Purkinje cell (primary cell): ENCODE data around the gene NBEAL1. TPM values are rescaled to one million over a fixed set of nuclear protein-coding genes. Genes with fewer than 3 reads are reported as not detected.

ENCODE experiments used
- polyA plus RNA-seq: library from polyadenylated mRNA; unstranded; fragments of >200 nt; fragmentation: Nextera tagmentation; gene quantifications from 2 replicates; pipeline ENCODE4 v1.2.1, GENCODE V29; 2014

NBEAL1 gene
- polyA plus RNA-seq, result 12.0 and 26.6 TPM in 2 replicates

DNA sequence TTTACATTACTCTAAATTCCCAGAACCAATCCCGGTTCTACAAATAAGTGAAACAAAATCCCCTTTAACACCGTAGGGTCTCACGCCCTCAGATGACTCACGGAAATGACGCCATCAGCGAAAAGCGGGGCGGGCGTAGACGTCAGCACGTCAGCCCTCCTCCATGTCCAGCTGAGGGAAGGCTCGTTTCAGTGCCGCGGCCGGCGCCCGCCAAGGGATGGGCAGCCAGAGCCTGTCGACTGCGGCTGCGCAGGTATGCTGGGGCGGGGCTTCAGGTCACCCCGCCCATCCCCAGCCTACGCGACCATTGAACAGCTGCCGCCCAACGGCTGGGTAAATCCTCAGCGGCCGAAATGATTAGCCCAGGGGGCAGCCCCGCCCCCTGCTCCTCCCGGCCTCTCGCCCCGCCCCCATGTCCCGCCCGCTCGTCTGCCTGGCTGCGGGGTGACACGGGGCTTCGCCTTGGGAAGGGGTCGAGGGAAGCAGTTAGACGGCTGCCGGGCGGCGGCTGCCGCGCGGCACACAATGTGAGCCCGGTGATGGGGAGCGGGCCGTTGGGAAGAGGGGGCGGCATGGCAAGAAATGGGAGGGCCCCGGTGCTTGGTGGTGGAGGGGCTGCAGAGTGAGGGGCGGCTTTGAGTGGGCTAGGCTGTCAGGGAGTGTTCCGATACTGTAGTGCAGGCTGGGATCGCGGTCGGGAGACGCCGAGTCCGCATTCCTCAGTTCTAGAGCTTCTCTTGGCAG, at the start of gene NBEAL1:
Gene NBEAL1, plus strand, starts transcription at position 420 of the 744 bp plus-strand sequence. CDS start 1,510 bp downstream, outside the sequence.

GRCh38 chr2:203238704-203239526, 224.2 kb downstream of the NBEAL1 start, which contains the start of gene CYP20A1:
TSS of gene CYP20A1 (plus strand) at chr2:203239018. CDS start at chr2:203239063, 45 bp downstream.

Other genes with a start within 250 kb of the NBEAL1 start
- 10.4 and 15.8 TPM in 2 replicates for gene ICA1L, start 143.1 kb upstream of the NBEAL1 start, polyA plus RNA-seq
- gene WDR12, start 103.2 kb upstream of the NBEAL1 start, polyA plus RNA-seq, result 102 and 113 TPM in 2 replicates
- 1.9 and 9.8 TPM in 2 replicates for gene CARF, start 102.6 kb upstream of the NBEAL1 start, polyA plus RNA-seq
- gene CYP20A1, start 224.1 kb downstream of the NBEAL1 start, polyA plus RNA-seq, result 0.32 and 10.3 TPM in 2 replicates